ENCODE data around the gene CTIF.

Gene CTIF

GRCh38 chr18:48671561-48671945 lies 132.7 kb downstream of the CTIF start:
- TF ChIP-seq EGR1 (IDR thresholded peaks at IDR 0.05) (no peak), FOXM1 (IDR thresholded peaks at IDR 0.05; ENCODE audit: borderline replicate concordance, low read depth) (no peak), TEAD4 (IDR thresholded peaks at IDR 0.05) (no peak), YY1 (IDR thresholded peaks at IDR 0.05; ENCODE audit: low read depth) (no peak), TAF1 (IDR thresholded peaks at IDR 0.05; ENCODE audit: low read depth) (no peak), CEBPB (IDR thresholded peaks at IDR 0.05) (no peak), USF1 (IDR thresholded peaks at IDR 0.05) (no peak), NFIC (IDR thresholded peaks at IDR 0.05) (no peak), CREB1 (IDR thresholded peaks at IDR 0.05; ENCODE audit: low read depth) (no peak), MAX (IDR thresholded peaks at IDR 0.05) (no peak), RAD21 (IDR thresholded peaks at IDR 0.05; ENCODE audit: low read depth) (no peak), TCF12 (IDR thresholded peaks at IDR 0.05; ENCODE audit: low read depth) (no peak), ZBTB7A (IDR thresholded peaks at IDR 0.05; ENCODE audit: low read depth) (no peak), EP300 (IDR thresholded peaks at IDR 0.05; ENCODE audit: borderline replicate concordance) (no peak), REST (IDR thresholded peaks at IDR 0.05; ENCODE audit: low read depth) (no peak)

GRCh38 chr18:48672671-48673340 lies 134.0 kb downstream of the CTIF start:
- TF ChIP-seq TAF1 (IDR thresholded peaks at IDR 0.05; ENCODE audit: low read depth) (no peak), USF1 (IDR thresholded peaks at IDR 0.05) (no peak), YY1 (IDR thresholded peaks at IDR 0.05; ENCODE audit: low read depth) (no peak)

GRCh38 chr18:48673456-48673852 lies 134.6 kb downstream of the CTIF start:
- TF ChIP-seq FOXM1 (IDR thresholded peaks at IDR 0.05; ENCODE audit: borderline replicate concordance, low read depth) = no peak
- no peak for TF ChIP-seq ZBTB7A (IDR thresholded peaks at IDR 0.05; ENCODE audit: low read depth)
- no peak for TF ChIP-seq REST (IDR thresholded peaks at IDR 0.05; ENCODE audit: low read depth)
- TF ChIP-seq NFIC (IDR thresholded peaks at IDR 0.05) = no peak
- TF ChIP-seq EGR1 (IDR thresholded peaks at IDR 0.05) = no peak
- TF ChIP-seq RAD21 (IDR thresholded peaks at IDR 0.05; ENCODE audit: low read depth) = no peak
- TF ChIP-seq CEBPB (IDR thresholded peaks at IDR 0.05) = no peak
- no peak for TF ChIP-seq CREB1 (IDR thresholded peaks at IDR 0.05; ENCODE audit: low read depth)
- TF ChIP-seq EP300 (IDR thresholded peaks at IDR 0.05; ENCODE audit: borderline replicate concordance) = no peak

GRCh38 chr18:48673853-48674721 lies 135.3 kb downstream of the CTIF start:
- TF ChIP-seq USF1 (IDR thresholded peaks at IDR 0.05) = peak; percentile 74
- no peak for TF ChIP-seq TCF12 (IDR thresholded peaks at IDR 0.05; ENCODE audit: low read depth)
- TF ChIP-seq TAF1 (IDR thresholded peaks at IDR 0.05; ENCODE audit: low read depth) = no peak
- TF ChIP-seq EGR1 (IDR thresholded peaks at IDR 0.05) = no peak
- no peak for TF ChIP-seq NFIC (IDR thresholded peaks at IDR 0.05)
- no peak for TF ChIP-seq YY1 (IDR thresholded peaks at IDR 0.05; ENCODE audit: low read depth)
- no peak for TF ChIP-seq ZBTB7A (IDR thresholded peaks at IDR 0.05; ENCODE audit: low read depth)
- TF ChIP-seq CREB1 (IDR thresholded peaks at IDR 0.05; ENCODE audit: low read depth) = no peak
- no peak for TF ChIP-seq EP300 (IDR thresholded peaks at IDR 0.05; ENCODE audit: borderline replicate concordance)

GRCh38 chr18:48674758-48675351 lies 136.0 kb downstream of the CTIF start:
- TF ChIP-seq MAX (IDR thresholded peaks at IDR 0.05) = no peak
- no peak for TF ChIP-seq NFIC (IDR thresholded peaks at IDR 0.05)
- TF ChIP-seq CEBPB (IDR thresholded peaks at IDR 0.05) = no peak
- no peak for TF ChIP-seq YY1 (IDR thresholded peaks at IDR 0.05; ENCODE audit: low read depth)
